SK-N-MC (cell line): Measurements from ENCODE around the gene SUSD2.

Source experiments
- EZH2 ChIP-seq: fragments of 200-600 bp; sonication (generic); IDR thresholded peaks from one replicate; pipeline ENCODE4 v1.6.1; 2017; ENCODE audit warnings: antibody characterized with exemption
- FOXP2 ChIP-seq: optimal IDR thresholded peaks from 2 replicates; pipeline ENCODE3; 2011; ENCODE audit warnings: mild to moderate bottlenecking, moderate library complexity; ENCODE audit not compliant: insufficient read depth; ENCODE audit errors: extremely low read length, control extremely low read depth
- POLR2AphosphoS5 ChIP-seq: IDR thresholded peaks from 2 replicates; pipeline ENCODE4 v1.6.1; 2012; ENCODE audit warnings: mild to moderate bottlenecking, low read depth, low read length, borderline replicate concordance

DNA sequence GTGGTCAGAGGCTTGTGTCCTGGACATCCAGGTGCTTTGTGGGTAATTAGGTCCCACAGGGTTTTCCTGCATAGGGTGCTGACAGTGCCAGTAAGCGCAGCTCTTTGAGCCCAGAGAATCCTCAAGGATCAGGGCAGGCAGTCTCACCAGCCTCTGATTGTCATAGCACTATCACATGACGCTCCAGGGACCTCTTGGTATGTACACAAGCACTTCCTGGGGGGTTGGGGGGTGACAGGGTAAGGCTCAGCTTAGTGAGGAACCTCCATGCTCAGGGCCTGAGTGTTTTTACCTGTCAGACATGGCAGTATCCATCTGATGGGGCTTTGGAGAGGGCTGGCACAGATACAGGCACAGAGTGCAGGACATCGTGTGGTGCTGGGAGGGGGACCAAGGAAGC, 27.9 kb upstream of the SUSD2 start:
- TF ChIP-seq EZH2 = no peak
- no peak for TF ChIP-seq POLR2AphosphoS5
- TF ChIP-seq FOXP2 = no peak
